Measurements from ENCODE around the gene STAG2.

GRCh38 chrX:124016825-124017224 is 55.3 kb downstream of the STAG2 start:
- TF ChIP-seq CTCF (IDR thresholded peaks at IDR 0.05; ENCODE audit: low read depth, low read length) (no peak), EZH2phosphoT487 (IDR thresholded peaks at IDR 0.05; ENCODE audit: low read depth) (no peak)
